Measurements from ENCODE around the gene TMED3. TPM values are rescaled to one million over a fixed set of nuclear protein-coding genes. Genes with fewer than 3 reads are reported as not detected.
A peak's percentile ranks its signal among the peaks of the same experiment; 100 is the strongest.

TMED3 gene
- polyA plus RNA-seq, 2 of the 4 experiments (the other 2 are of a cell fraction): 149 to 202 TPM

DNA sequence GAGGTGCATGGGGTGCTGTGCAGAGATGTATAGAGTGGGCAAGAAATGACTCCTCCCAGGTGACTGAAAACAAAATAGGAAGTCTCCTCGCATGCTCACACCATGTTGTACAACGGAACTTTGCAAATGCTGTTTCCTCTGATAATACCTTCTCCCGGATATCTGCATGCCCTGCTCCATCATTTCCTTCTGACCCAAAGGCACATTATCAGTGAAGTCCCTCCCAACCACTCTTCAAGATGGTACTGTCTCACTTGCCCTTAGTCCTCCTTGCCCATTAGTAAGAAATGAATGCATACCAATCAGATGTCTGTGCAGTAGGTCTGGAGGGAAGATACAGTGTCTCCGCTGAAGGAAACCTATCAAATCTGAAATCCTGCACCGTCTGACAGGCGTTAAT is 12.0 kb downstream of the TMED3 start:
- Histone ChIP-seq H3K27ac (no peak overlapping the region), H3K9me3 (no peaks in the 10 kb centered on the region), H3K4me3 (no peak overlapping the region), H3K4me1 (no peaks in the 10 kb centered on the region), H3K4me2 (no peak overlapping the region)
- FAIRE-seq: no peak
- TF ChIP-seq HOXA7 (CRISPR knock-in tag; IDR thresholded peaks at IDR 0.05) (no peak), NFE2L2 (conservative IDR thresholded peaks at IDR 0.05; ENCODE audit: low read length) (no peak), GATA3 (IDR thresholded peaks at IDR 0.05; ENCODE audit: borderline replicate concordance) (no peak), FOXS1 (CRISPR knock-in tag; IDR thresholded peaks at IDR 0.05) (no peak), HEYL (CRISPR knock-in tag; IDR thresholded peaks at IDR 0.05) (no peak), HOXB13 (CRISPR knock-in tag; IDR thresholded peaks at IDR 0.05; ENCODE audit: low read depth) (no peak), JUNB (IDR thresholded peaks at IDR 0.05) (no peak), RCOR1 (IDR thresholded peaks at IDR 0.05; ENCODE audit: low read depth, low read length) (no peak), JUN (IDR thresholded peaks at IDR 0.05) (no peak), PHF8 (IDR thresholded peaks at IDR 0.05; ENCODE audit: borderline replicate concordance, low read depth) (no peak), MAZ (IDR thresholded peaks at IDR 0.05; ENCODE audit: borderline replicate concordance, low read depth, low read length) (no peak), CBX2 (IDR thresholded peaks at IDR 0.05; ENCODE audit: borderline replicate concordance, low read depth) (no peak), BHLHE40 (IDR thresholded peaks at IDR 0.05; ENCODE audit: low read depth, low read length) (no peak), RAD21 (conservative IDR thresholded peaks at IDR 0.05 in 1 of 2, IDR thresholded peaks at IDR 0.05 in 1 of 2) (no peak), EHF (CRISPR knock-in tag; IDR thresholded peaks at IDR 0.05) (no peak), ZC3H11A (IDR thresholded peaks at IDR 0.05) (no peak), TP53 (CRISPR knock-in tag; IDR thresholded peaks at IDR 0.05) (no peak)
- TF ChIP-seq, protein P1, sequence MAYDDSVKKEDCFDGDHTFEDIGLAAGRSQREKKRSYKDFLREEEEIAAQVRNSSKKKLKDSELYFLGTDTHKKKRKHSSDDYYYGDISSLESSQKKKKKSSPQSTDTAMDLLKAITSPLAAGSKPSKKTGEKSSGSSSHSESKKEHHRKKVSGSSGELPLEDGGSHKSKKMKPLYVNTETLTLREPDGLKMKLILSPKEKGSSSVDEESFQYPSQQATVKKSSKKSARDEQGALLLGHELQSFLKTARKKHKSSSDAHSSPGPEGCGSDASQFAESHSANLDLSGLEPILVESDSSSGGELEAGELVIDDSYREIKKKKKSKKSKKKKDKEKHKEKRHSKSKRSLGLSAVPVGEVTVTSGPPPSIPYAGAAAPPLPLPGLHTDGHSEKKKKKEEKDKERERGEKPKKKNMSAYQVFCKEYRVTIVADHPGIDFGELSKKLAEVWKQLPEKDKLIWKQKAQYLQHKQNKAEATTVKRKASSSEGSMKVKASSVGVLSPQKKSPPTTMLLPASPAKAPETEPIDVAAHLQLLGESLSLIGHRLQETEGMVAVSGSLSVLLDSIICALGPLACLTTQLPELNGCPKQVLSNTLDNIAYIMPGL (CRISPR knock-in tag; IDR thresholded peaks at IDR 0.05; ENCODE audit: borderline replicate concordance): no peak
- TF ChIP-seq, protein P2, sequence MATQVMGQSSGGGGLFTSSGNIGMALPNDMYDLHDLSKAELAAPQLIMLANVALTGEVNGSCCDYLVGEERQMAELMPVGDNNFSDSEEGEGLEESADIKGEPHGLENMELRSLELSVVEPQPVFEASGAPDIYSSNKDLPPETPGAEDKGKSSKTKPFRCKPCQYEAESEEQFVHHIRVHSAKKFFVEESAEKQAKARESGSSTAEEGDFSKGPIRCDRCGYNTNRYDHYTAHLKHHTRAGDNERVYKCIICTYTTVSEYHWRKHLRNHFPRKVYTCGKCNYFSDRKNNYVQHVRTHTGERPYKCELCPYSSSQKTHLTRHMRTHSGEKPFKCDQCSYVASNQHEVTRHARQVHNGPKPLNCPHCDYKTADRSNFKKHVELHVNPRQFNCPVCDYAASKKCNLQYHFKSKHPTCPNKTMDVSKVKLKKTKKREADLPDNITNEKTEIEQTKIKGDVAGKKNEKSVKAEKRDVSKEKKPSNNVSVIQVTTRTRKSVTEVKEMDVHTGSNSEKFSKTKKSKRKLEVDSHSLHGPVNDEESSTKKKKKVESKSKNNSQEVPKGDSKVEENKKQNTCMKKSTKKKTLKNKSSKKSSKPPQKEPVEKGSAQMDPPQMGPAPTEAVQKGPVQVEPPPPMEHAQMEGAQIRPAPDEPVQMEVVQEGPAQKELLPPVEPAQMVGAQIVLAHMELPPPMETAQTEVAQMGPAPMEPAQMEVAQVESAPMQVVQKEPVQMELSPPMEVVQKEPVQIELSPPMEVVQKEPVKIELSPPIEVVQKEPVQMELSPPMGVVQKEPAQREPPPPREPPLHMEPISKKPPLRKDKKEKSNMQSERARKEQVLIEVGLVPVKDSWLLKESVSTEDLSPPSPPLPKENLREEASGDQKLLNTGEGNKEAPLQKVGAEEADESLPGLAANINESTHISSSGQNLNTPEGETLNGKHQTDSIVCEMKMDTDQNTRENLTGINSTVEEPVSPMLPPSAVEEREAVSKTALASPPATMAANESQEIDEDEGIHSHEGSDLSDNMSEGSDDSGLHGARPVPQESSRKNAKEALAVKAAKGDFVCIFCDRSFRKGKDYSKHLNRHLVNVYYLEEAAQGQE (IDR thresholded peaks at IDR 0.05): no peak
- TF ChIP-seq, protein P3, sequence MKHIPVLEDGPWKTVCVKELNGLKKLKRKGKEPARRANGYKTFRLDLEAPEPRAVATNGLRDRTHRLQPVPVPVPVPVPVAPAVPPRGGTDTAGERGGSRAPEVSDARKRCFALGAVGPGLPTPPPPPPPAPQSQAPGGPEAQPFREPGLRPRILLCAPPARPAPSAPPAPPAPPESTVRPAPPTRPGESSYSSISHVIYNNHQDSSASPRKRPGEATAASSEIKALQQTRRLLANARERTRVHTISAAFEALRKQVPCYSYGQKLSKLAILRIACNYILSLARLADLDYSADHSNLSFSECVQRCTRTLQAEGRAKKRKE (CRISPR knock-in tag; IDR thresholded peaks at IDR 0.05; ENCODE audit: low read depth): no peak
- no peak for ATAC-seq
- no peak for DNase-seq (ENCODE audit: low read depth in 1 of 2, low spot score in 1 of 2)
- ChIA-PET POLR2A (no interaction called here), CTCF (interaction anchor here (1.1 to 1.6 kb wide), 4 partner anchors 12 to 530 kb away, joined by 3 to 5 read pairs (median 4); partner anchors contain the start of gene TMED3)
- 94% methylated on average over 6 of the region's 6 CpGs for WGBS (ENCODE audit: missing lambda C conversion rate)

DNA sequence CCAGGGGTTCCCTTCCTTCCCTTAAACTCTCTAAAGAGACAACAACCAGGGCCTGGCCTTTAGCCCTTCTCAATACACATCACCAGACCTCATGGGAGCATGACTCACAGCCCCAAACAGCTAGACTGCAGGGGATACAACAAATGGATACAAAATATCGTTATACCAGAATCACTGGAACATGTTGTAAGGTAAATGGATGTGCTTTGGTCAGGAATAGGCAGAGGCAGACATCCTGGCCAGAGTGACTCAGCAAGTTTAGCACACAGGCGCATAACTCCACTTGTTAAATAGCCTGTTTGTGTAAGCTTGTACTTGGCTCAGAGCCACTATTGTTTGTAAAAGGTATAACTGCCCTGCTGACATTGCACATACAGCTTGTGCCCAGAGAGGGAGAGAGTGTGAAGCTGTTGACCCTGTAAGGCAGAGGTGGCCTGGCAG is 18.3 kb downstream of the TMED3 start:
- ChIA-PET POLR2A (no interaction called here), CTCF (interaction anchor here (1.1 to 2.3 kb wide), 2 partner anchors 11 to 13 kb away, joined by 4 to 12 read pairs; no protein-coding TSS in a partner anchor)
- FAIRE-seq (peak; percentile 46), ATAC-seq (peak; percentile 41 to 65; a peak in 3 of 6 replicates), DNase-seq (ENCODE audit: low read depth in 1 of 2, low spot score in 1 of 2) (peak in 1 of 2 experiments; percentile 57)
- Histone ChIP-seq H3K4me1 (peaks cover 12% of the 10 kb centered on the region), H3K4me3 (no peak overlapping the region), H3K4me2 (0 out of 3 replicates have a peak overlapping the region, but pooled peaks have one; percentile 5), H3K9me3 (peaks cover 17% of the 10 kb centered on the region), H3K27ac (peak overlapping the region; percentile 22 to 72)
- WGBS (ENCODE audit: missing lambda C conversion rate): 70% methylated on average over 2 of the region's 2 CpGs
- TF ChIP-seq MAZ (IDR thresholded peaks at IDR 0.05; ENCODE audit: borderline replicate concordance, low read depth, low read length) (no peak), RNF2 (IDR thresholded peaks at IDR 0.05; ENCODE audit: borderline replicate concordance, low read depth) (no peak), HEYL (CRISPR knock-in tag; IDR thresholded peaks at IDR 0.05) (peak; percentile 53; the same call in 1 of the 2 replicates), HOXB5 (CRISPR knock-in tag; IDR thresholded peaks at IDR 0.05) (peak; percentile 53; the same call in 1 of the 2 replicates), FOSL2 (IDR thresholded peaks at IDR 0.05) (no peak), FOSL2 (CRISPR knock-in tag; IDR thresholded peaks at IDR 0.05) (peak; percentile 52), KDM5A (IDR thresholded peaks at IDR 0.05) (no peak), EP300 (IDR thresholded peaks at IDR 0.05) (no peak), CHD2 (IDR thresholded peaks at IDR 0.05; ENCODE audit: low read length, partially characterized antibody) (no peak), MAFK (IDR thresholded peaks at IDR 0.05; ENCODE audit: partially characterized antibody) (peak; percentile 95), NFE2L2 (conservative IDR thresholded peaks at IDR 0.05; ENCODE audit: low read length) (peak; percentile 87)
- TF ChIP-seq, protein P4, sequence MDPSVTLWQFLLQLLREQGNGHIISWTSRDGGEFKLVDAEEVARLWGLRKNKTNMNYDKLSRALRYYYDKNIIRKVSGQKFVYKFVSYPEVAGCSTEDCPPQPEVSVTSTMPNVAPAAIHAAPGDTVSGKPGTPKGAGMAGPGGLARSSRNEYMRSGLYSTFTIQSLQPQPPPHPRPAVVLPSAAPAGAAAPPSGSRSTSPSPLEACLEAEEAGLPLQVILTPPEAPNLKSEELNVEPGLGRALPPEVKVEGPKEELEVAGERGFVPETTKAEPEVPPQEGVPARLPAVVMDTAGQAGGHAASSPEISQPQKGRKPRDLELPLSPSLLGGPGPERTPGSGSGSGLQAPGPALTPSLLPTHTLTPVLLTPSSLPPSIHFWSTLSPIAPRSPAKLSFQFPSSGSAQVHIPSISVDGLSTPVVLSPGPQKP (IDR thresholded peaks at IDR 0.05; ENCODE audit: low read depth, low read length): no peak
- TF ChIP-seq, protein P5, sequence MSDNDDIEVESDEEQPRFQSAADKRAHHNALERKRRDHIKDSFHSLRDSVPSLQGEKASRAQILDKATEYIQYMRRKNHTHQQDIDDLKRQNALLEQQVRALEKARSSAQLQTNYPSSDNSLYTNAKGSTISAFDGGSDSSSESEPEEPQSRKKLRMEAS (IDR thresholded peaks at IDR 0.05): no peak
- TF ChIP-seq, protein P3 (CRISPR knock-in tag; IDR thresholded peaks at IDR 0.05; ENCODE audit: low read depth): 0 out of 2 replicates have a peak, but pooled peaks have one; percentile 29

All from A549 (cell line).